ENCODE results near the gene GPR35.

The GPR35 gene

GRCh38 chr2:240624011-240624949 lies 1.0 kb upstream of the GPR35 start:
- H3K9me3 ChIP-seq (ENCODE audit: severe bottlenecking): no peaks in the 10 kb centered on the region
- H3K27ac ChIP-seq: no peak overlapping the region
- H3K27me3 ChIP-seq (ENCODE audit: insufficient read depth, low read depth, severe bottlenecking): no peaks in the 10 kb centered on the region
- H3K36me3 ChIP-seq: no peaks in the 10 kb centered on the region
- no peak for TF ChIP-seq CTCF (IDR thresholded peaks at IDR 0.05; ENCODE audit: low read depth, low read length)
- DNase-seq: peak; percentile 6
- no peak overlapping the region for H3K4me3 ChIP-seq (ENCODE audit: low read depth, low read length)

GRCh38 chr2:240626531-240627300 lies 1.4 kb downstream of the GPR35 start:
- H3K36me3 ChIP-seq: no peaks in the 10 kb centered on the region
- TF ChIP-seq CTCF (IDR thresholded peaks at IDR 0.05; ENCODE audit: low read depth, low read length): no peak
- H3K27me3 ChIP-seq (ENCODE audit: insufficient read depth, low read depth, severe bottlenecking): no peaks in the 10 kb centered on the region
- DNase-seq: peak; percentile 5
- no peak overlapping the region for H3K4me3 ChIP-seq (ENCODE audit: low read depth, low read length)
- H3K27ac ChIP-seq: no peak overlapping the region
- H3K9me3 ChIP-seq (ENCODE audit: severe bottlenecking): no peaks in the 10 kb centered on the region

- no peak overlapping the region for H3K27ac ChIP-seq
Measured at GRCh38 chr2:240627736-240628506, 2.6 kb downstream of the GPR35 start.

GRCh38 chr2:240628507-240628807 lies 3.2 kb downstream of the GPR35 start:
- no peak for DNase-seq
- H3K27ac ChIP-seq: no peak overlapping the region
- no peak for TF ChIP-seq CTCF (IDR thresholded peaks at IDR 0.05; ENCODE audit: low read depth, low read length)

More at GRCh38 chr2:240627736-240628506, 2.6 kb downstream of the GPR35 start:
- no peaks in the 10 kb centered on the region for H3K27me3 ChIP-seq (ENCODE audit: insufficient read depth, low read depth, severe bottlenecking)
- H3K36me3 ChIP-seq: no peaks in the 10 kb centered on the region
- peak; percentile 3 for DNase-seq
- H3K4me3 ChIP-seq (ENCODE audit: low read depth, low read length): no peak overlapping the region
- peaks cover 3% of the 10 kb centered on the region for H3K9me3 ChIP-seq (ENCODE audit: severe bottlenecking)
- no peak for TF ChIP-seq CTCF (IDR thresholded peaks at IDR 0.05; ENCODE audit: low read depth, low read length)

GRCh38 chr2:240628808-240629618 lies 3.7 kb downstream of the GPR35 start:
- TF ChIP-seq CTCF (IDR thresholded peaks at IDR 0.05; ENCODE audit: low read depth, low read length): no peak
- no peak overlapping the region for H3K27ac ChIP-seq
- DNase-seq: no peak
- H3K27me3 ChIP-seq (ENCODE audit: insufficient read depth, low read depth, severe bottlenecking): no peaks in the 10 kb centered on the region
- peaks cover 12% of the 10 kb centered on the region for H3K9me3 ChIP-seq (ENCODE audit: severe bottlenecking)
- no peaks in the 10 kb centered on the region for H3K36me3 ChIP-seq
- no peak overlapping the region for H3K4me3 ChIP-seq (ENCODE audit: low read depth, low read length)

More at GRCh38 chr2:240628507-240628807, 3.2 kb downstream of the GPR35 start:
- H3K27me3 ChIP-seq (ENCODE audit: insufficient read depth, low read depth, severe bottlenecking): no peaks in the 10 kb centered on the region
- H3K36me3 ChIP-seq: no peaks in the 10 kb centered on the region
- no peak overlapping the region for H3K4me3 ChIP-seq (ENCODE audit: low read depth, low read length)
- peaks cover 6% of the 10 kb centered on the region for H3K9me3 ChIP-seq (ENCODE audit: severe bottlenecking)

All from WERI-Rb-1 (cell line).